ENCODE data around the gene SEC31A.
"Not testable (repeated sequence)": the region's sequence is repeated elsewhere in the genome, so short reads cannot be mapped to it uniquely, and the experiment has no call there.

SEC31A gene

DNA sequence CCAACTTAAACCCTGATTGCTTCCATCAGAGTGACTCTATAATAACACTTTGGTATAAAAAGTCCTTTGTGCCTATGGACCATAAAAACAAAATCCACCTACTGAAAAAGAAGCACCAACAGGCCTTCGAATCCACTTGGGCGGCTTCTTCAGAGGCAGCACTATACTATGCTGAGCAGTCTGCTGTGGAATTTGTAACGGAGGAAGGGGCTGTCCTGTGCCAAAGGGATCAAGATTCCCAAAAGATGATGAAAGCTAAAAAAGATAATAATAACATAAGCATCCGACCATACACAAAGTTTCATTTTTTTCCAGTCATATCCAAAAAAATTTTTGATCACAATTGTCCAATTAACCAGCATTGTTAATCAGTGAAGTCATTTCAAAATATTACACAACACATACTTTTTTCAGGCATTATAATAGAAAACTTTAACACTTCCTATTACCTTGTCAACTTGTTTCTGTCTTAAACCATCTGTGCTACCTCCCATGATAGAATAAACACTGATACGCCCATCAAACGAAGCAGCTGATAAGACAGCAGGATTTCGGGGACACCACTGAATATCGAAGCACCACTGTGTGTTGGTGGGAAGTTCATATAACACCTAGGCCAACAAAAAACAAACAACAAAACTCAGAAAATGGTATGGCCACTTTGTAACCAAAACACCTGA, 24.1 kb downstream of the SEC31A start:
- Histone ChIP-seq H3K4me3 (ENCODE audit: severe bottlenecking) (no peak overlapping the region), H3K36me3 (ENCODE audit: low read depth) (peaks cover 97% of the 10 kb centered on the region), H3K27ac (ENCODE audit: poor library complexity, severe bottlenecking) (peak overlapping the region; percentile 69)

DNA sequence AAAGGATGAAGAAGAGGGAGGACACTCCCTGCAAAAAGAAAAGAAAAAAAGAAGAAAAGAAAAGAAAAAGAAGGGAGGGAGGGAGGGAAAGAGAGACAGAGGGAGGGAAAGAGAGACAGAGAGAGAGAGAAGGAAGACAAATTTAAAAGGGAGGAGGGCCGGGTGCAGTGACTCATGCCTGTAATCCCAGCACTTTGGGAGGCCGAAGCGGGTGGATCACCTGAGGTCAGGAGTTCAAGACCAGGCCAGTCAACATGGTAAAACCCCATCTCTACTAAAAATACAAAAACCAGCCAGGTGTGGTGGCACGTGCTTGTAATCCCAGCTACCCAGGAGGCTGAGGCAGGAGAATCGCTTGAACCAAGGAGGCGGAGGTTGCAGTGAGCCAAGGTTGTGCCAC, 24.9 kb downstream of the SEC31A start:
- H3K4me3 ChIP-seq (ENCODE audit: severe bottlenecking); H3K27me3 ChIP-seq (ENCODE audit: insufficient read depth, poor library complexity, severe bottlenecking); DNase-seq (ENCODE audit: low spot score); H3K9me3 ChIP-seq (ENCODE audit: severe bottlenecking): not testable (repeated sequence)
- Histone ChIP-seq H3K4me1 (ENCODE audit: insufficient read depth, poor library complexity, severe bottlenecking) (peaks cover 23% of the 10 kb centered on the region), H3K27ac (ENCODE audit: poor library complexity, severe bottlenecking) (peak overlapping the region; percentile 69), H3K36me3 (ENCODE audit: low read depth) (peaks cover 96% of the 10 kb centered on the region)
- peak; percentile 44; the same call in 1 of the 3 replicates for ATAC-seq (ENCODE audit: low read depth)

More for the DNA sequence above, 24.1 kb downstream of the SEC31A start:
- Histone ChIP-seq H3K9me3 (ENCODE audit: severe bottlenecking) (no peaks in the 10 kb centered on the region), H3K27me3 (ENCODE audit: insufficient read depth, poor library complexity, severe bottlenecking) (no peaks in the 10 kb centered on the region), H3K4me1 (ENCODE audit: insufficient read depth, poor library complexity, severe bottlenecking) (peaks cover 23% of the 10 kb centered on the region)
- TF ChIP-seq, protein P1, sequence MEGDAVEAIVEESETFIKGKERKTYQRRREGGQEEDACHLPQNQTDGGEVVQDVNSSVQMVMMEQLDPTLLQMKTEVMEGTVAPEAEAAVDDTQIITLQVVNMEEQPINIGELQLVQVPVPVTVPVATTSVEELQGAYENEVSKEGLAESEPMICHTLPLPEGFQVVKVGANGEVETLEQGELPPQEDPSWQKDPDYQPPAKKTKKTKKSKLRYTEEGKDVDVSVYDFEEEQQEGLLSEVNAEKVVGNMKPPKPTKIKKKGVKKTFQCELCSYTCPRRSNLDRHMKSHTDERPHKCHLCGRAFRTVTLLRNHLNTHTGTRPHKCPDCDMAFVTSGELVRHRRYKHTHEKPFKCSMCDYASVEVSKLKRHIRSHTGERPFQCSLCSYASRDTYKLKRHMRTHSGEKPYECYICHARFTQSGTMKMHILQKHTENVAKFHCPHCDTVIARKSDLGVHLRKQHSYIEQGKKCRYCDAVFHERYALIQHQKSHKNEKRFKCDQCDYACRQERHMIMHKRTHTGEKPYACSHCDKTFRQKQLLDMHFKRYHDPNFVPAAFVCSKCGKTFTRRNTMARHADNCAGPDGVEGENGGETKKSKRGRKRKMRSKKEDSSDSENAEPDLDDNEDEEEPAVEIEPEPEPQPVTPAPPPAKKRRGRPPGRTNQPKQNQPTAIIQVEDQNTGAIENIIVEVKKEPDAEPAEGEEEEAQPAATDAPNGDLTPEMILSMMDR (IDR thresholded peaks at IDR 0.05; ENCODE audit: poor library complexity, severe bottlenecking): no peak
- ATAC-seq (ENCODE audit: low read depth) (no peak), DNase-seq (ENCODE audit: low spot score) (no peak)

DNA sequence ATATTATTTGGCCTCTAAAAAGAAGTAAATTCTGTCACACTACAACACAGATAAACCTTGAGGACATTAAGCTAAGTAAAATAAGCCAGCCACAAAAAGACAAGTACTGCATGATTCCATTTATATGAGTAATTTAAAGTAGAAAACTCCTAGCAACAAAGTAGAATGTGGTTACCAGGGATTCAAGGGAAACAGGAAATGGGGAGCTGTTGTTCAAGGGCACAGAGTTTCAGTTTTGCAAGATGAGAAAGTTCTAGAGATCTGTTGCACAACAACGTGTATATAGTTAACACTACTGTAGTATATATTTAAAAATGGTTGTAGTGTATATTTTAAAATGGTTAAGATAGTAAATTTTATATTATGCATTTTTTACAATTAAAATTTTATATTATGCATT, 25.4 kb downstream of the SEC31A start:
- no peaks in the 10 kb centered on the region for H3K9me3 ChIP-seq (ENCODE audit: severe bottlenecking)
- TF ChIP-seq, protein P1 (IDR thresholded peaks at IDR 0.05; ENCODE audit: poor library complexity, severe bottlenecking): no peak

DNA sequence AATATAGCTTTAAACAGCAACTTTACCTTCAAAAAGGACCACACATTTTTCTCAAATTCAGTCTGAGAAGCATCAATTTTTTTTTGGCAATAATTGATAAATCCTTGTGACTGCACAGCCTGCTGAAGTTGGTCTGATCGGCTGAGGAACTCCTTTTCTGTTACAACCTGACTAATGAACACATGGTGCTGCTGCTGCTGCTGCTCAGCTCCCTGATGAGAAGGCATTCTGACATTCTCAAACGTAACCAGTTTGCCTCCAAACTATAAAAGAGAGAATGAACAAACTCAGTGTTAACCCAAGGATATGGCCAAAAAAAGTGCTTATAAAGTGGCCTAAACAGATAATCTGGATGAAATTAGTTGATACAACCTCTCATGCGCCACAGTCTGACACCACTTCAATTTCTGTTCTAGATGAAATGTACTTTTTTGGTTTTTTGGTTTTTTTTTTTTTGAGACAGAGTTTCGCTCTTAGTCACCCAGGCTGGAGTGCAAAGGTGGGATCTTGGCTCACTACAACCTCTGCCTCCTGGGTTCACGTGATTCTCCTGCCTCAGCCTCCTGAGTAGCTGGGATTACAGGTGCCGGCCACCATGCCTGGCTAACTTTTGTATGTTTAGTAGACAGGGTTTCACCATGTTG, 26.5 kb downstream of the SEC31A start:
- H3K27me3 ChIP-seq (ENCODE audit: insufficient read depth, poor library complexity, severe bottlenecking): no peaks in the 10 kb centered on the region
- H3K4me1 ChIP-seq (ENCODE audit: insufficient read depth, poor library complexity, severe bottlenecking): peaks cover 23% of the 10 kb centered on the region
- no peaks in the 10 kb centered on the region for H3K9me3 ChIP-seq (ENCODE audit: severe bottlenecking)
- ATAC-seq (ENCODE audit: low read depth) (no peak), DNase-seq (ENCODE audit: low spot score) (no peak)
- TF ChIP-seq, protein P1 (IDR thresholded peaks at IDR 0.05; ENCODE audit: poor library complexity, severe bottlenecking): no peak
- peak overlapping the region; percentile 69 for H3K27ac ChIP-seq (ENCODE audit: poor library complexity, severe bottlenecking)
- H3K36me3 ChIP-seq (ENCODE audit: low read depth): peaks cover 94% of the 10 kb centered on the region
- no peak overlapping the region for H3K4me3 ChIP-seq (ENCODE audit: severe bottlenecking)

More for the DNA sequence above, 25.4 kb downstream of the SEC31A start:
- peak overlapping the region; percentile 69 for H3K27ac ChIP-seq (ENCODE audit: poor library complexity, severe bottlenecking)
- peaks cover 94% of the 10 kb centered on the region for H3K36me3 ChIP-seq (ENCODE audit: low read depth)
- DNase-seq (ENCODE audit: low spot score) (no peak), ATAC-seq (ENCODE audit: low read depth) (peak; percentile 93)
- no peak overlapping the region for H3K4me3 ChIP-seq (ENCODE audit: severe bottlenecking)
- no peaks in the 10 kb centered on the region for H3K27me3 ChIP-seq (ENCODE audit: insufficient read depth, poor library complexity, severe bottlenecking)
- H3K4me1 ChIP-seq (ENCODE audit: insufficient read depth, poor library complexity, severe bottlenecking): peaks cover 23% of the 10 kb centered on the region

DNA sequence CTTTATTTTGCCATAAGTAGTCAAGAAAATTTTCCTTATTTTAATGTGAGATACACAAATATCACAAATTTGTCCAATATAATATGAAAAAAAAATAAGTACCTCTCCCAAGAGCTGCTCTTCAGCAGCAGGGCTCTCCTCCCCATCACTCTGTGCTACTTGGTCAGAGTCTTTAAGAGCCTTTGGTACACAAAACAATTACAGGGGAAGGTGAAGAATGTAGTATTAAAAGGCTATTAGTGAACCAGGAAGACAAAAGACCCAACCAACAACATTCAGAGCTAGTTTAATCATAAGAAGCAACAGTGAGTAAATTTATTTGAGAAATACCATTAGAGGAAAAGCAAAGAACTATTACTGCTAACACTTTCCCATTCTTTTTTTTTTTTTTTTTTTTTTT, 29.4 kb downstream of the SEC31A start:
- H3K4me1 ChIP-seq (ENCODE audit: insufficient read depth, poor library complexity, severe bottlenecking): peaks cover 15% of the 10 kb centered on the region
- ATAC-seq (ENCODE audit: low read depth) (no peak), DNase-seq (ENCODE audit: low spot score) (no peak)
- H3K27ac ChIP-seq (ENCODE audit: poor library complexity, severe bottlenecking): no peak overlapping the region
- peaks cover 91% of the 10 kb centered on the region for H3K36me3 ChIP-seq (ENCODE audit: low read depth)
- no peak overlapping the region for H3K4me3 ChIP-seq (ENCODE audit: severe bottlenecking)
- no peaks in the 10 kb centered on the region for H3K9me3 ChIP-seq (ENCODE audit: severe bottlenecking)
- no peaks in the 10 kb centered on the region for H3K27me3 ChIP-seq (ENCODE audit: insufficient read depth, poor library complexity, severe bottlenecking)
- TF ChIP-seq, protein P1 (IDR thresholded peaks at IDR 0.05; ENCODE audit: poor library complexity, severe bottlenecking): no peak

DNA sequence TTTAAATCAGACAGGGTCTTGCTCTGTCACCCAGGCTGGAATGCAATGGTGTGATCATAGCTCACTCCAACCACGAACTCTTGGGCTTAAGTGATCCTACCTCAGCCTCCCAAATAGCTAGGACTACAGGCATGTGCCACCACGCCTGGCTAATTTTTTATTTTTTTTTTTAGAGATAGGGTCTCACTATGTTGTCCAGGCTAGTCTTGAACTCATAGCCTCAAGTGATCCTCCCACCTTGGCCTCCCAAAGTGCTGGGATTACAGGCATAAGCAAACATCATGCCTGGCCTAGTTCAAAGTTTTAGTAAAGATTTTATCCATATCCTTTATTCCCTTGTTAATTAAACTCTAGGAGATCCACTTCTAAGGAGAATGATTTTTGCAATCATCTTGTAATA, 30.5 kb downstream of the SEC31A start:
- ATAC-seq (ENCODE audit: low read depth); H3K27me3 ChIP-seq (ENCODE audit: insufficient read depth, poor library complexity, severe bottlenecking); H3K4me3 ChIP-seq (ENCODE audit: severe bottlenecking); DNase-seq (ENCODE audit: low spot score); H3K9me3 ChIP-seq (ENCODE audit: severe bottlenecking); H3K4me1 ChIP-seq (ENCODE audit: insufficient read depth, poor library complexity, severe bottlenecking); H3K27ac ChIP-seq (ENCODE audit: poor library complexity, severe bottlenecking): not testable (repeated sequence)
- H3K36me3 ChIP-seq (ENCODE audit: low read depth): peaks cover 92% of the 10 kb centered on the region

Measured in RWPE2 (cell line).